GM19467 (cell line): ENCODE measurements around the gene MED13L.

Source experiments
- ATAC-seq: cut with Tn5 transposase; IDR thresholded peaks from one replicate; pipeline ENCODE4 v1.9.1; 2021; ENCODE audit warnings: mild to moderate bottlenecking, moderate library complexity; ENCODE audit not compliant: unreplicated experiment

Gene MED13L

DNA sequence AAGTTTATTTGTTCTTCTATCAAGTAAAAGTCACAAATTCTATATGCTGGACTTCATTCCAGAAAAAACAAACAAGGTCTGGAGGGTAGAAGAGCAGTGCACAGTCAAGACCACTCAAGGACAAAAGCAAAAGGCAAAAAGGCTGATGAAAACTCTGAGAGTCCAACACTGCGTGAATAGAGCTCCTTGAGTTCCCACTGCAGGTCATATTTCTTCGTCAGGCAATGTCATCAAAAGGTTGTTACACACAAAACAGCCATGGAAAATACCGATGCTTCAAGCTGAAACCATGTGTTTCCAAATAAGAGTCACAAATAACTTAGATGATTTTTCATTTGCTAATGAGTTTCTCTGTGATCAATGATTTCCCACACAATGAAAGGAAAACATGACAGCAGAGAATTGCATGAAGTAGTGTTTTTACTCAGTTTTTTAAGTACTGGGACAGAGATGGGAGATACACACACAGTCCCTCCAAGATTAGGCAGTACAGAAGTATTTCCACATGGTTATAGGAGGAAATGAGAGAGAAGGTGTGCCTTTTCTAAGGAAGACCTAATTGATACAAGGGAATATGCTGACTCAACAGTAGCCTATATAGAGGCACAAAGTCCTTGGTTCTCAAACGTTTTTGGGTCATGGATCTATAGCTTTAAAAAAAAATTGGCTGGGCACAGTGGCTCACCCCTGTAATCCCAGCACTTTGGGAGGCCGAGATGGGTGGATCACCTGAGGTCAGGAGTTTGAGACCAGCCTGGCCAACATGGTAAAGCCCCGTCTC is 177.7 kb downstream of the MED13L start:
- no peak for ATAC-seq

DNA sequence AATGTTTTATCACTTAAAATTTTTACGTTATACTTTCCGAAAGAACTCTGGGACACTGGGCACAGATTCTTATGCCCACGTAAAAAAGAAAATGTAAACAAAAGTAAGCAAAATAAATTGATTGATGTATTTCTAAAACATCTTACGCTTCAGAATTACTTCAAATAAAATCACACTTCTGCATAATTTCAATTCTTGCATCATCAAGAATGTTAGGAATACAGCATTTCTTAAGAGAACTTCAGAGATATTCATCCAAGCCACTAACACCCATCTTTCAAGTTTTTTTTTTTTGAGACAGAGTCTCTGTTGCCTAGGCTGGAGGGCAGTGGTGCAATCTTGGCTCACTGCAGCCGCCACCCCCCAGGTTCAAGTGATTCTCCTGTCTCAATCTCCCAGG is 180.6 kb downstream of the MED13L start:
- ATAC-seq = no peak

DNA sequence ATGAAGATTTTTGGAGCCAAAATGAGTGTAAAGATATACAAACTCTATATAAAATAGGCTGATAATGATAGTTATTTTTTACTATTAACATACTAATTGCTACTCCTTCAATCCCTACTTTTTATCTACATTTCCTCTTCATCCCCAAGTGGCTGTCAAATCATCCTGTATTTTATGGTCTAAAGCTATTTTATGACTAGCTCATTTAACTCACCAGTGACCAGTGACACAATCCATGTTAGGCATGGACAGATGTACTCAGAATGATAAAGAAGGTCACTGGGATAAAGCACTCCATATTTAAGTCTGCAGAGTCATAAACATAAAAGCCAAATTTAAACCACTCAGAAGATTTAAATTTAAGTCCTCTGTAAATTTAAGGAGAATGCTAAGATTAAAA is 183.0 kb downstream of the MED13L start:
- ATAC-seq = no peak

DNA sequence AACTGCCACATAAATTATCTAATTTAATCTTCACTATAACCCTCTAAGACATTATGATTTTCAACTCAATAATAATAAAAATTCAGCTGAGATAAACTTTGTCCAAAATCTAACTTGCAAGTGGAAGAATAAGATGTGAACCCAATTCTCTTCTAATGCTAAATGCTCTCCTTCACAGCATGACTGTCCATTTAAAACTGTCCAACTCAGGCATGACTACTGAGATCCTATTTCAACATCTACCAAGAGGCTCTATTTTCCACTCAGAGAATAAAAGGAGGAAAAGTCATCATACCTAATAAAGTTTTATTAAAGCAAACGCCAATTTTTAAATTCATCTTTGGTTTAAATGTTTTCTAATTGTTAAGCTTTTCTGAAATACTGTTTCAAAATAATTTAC is 183.6 kb downstream of the MED13L start:
- no peak for ATAC-seq

DNA sequence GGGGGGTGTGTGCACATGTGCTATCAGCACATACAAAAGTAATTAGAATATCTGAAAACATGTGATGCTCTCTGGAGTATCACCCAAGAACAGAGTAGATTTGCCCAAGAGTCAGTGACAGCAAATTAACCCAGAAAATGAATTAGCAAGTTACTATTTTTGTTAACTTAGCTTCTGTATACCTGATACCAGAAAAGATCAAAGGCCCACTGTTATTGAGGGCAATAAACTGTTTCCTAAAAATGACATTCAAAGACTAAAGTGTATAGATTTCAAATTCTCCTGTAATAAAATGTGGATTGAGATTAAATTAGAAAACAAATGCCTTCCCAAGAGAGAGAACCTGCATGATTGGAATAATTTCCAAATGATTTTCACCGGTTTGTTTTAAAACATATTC is 184.7 kb downstream of the MED13L start:
- ATAC-seq = no peak

DNA sequence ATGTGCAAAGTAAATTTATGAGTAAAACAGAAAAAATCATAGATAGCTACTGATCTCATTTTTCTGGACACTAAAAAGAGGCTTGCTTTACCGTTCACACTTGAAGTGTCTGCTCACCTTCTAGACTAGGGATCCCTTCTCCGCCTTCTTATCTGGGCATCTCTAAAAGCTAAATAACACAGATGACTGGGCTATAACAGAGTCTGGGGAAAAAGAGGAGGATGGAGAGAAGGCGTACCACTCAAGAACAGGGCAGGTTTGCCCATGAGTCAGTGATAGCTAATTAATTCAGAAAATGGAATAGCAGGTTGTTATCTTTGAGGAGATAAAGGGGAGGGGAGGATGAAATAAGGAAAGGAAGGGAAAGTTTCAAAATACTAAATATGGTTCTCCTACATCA is 185.3 kb downstream of the MED13L start:
- no peak for ATAC-seq

DNA sequence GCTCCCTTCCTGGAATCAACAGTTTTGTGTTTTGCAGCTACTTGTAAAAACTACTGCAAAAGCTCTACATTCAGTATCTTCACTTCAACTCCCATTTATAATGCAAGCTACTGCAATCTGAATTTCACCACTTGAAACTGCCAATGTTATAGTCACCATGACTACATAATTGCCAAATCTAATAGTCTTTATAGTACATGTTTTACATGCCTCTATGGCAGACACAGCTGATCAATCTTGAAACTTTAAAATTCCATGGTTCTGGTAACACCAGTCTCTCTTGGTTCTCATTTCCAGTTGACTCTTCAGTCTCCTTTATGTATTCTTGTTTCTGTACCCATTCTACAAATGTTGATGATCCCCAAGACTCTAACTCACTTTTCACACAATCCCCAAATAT is 185.9 kb downstream of the MED13L start:
- ATAC-seq = no peak

DNA sequence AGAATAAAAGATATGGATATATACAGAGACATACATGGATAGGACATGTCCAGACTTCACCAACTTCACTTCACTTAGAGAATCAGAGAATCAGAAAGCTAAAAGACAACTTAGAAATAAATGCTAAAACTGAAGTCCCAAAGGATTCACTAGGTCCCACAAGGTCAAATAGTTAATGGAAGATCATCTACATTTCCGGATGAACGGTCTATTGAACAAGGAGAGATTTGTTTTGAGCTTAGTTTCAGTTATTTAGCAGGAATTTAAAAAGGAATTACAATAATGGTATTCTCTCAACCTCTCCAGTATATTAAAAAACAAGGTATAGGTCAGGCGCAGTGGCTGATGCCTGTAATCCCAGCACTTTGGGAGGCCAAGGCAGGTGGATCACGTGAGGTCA is 187.0 kb downstream of the MED13L start:
- no peak for ATAC-seq

DNA sequence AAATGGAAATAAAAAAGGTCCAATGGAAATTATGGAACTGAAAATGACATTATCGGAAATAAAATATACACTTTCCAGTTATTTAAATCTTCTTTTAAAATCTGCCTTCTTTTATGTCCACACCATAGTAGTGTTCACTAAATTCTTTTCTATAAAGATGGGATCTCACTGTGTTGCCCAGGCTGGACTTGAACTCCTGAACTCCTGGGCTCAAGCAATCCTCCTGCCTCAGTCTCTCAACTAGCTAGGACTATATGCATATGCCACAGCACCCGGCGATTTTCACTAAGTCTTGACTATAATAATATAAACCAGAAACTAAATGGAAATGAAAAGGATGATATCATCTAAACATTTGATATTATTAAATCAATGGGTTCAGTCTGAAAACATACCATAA is 188.4 kb downstream of the MED13L start:
- ATAC-seq = no peak

DNA sequence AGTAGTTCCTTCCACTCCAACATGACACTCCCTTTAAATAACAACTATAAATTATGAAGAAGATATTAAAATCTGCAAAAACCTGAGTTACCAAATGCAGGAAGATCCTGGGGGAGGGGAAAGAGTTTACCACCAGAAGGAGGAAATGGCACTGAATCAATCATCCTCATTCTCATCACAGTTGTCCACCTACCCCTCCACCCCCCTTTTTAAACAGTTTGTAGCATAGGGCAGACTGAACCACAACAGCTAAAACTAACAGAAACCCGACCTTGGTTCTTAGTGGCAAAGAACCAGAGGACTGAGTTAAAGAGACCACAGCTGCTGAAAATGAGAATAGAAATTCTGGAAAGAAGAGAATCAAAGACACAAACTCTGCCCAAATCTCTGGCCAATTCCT is 189.5 kb downstream of the MED13L start:
- ATAC-seq = no peak

DNA sequence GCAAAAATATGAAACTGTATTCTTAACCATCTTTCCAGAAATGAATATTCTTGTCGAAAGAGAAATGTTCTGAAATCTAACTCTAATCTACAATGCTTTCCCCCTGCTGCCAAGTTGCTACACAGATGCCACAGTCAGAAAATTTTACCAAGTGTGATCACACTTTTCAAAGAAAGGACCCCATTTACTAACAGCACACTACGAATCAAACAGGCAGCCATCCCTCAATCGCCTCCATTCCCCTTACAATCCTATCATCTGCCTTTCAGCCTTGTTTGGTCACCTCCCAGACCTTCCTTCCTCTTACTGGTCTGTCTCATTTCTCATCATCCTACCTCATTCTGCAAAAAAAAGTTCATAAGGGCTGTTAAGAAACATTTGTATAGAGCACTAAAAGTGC is 190.1 kb downstream of the MED13L start:
- no peak for ATAC-seq

DNA sequence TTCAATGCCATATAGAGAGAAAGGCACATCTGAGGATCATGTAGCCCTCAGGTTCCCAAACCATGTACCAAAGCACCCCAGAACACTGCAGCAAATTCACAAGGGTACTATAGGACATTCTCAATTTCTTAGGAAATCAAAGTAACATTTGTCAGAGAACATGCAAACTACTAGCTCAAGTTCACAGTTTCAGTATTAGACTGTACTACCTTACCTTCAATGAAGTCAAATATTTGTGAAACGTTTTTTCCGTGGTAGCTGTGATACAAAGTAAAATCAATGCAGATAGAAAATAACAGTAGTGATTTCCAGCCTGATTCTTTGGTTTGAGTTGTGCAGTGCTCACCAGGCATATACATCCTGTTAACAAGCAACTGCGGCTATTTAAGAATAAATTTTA is 197.1 kb downstream of the MED13L start:
- ATAC-seq = no peak

DNA sequence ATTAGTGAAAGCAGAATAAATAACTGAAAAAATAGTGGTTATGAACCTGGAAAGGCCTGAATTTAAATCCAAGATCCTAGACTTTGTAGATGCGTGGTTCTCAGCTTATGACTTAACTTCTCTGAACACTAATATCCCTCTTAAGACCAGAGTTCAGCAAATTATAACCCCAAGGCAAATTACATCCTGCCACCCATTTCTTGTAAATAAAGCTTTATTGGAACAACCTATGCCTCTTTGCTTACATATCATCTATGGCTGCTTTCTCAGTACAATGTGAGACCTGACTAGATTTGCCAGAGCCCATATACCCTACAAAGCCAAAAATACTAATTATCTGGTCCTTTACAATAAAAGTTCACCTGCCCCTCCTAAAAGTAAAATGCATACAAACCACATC is 199.1 kb downstream of the MED13L start:
- no peak for ATAC-seq

DNA sequence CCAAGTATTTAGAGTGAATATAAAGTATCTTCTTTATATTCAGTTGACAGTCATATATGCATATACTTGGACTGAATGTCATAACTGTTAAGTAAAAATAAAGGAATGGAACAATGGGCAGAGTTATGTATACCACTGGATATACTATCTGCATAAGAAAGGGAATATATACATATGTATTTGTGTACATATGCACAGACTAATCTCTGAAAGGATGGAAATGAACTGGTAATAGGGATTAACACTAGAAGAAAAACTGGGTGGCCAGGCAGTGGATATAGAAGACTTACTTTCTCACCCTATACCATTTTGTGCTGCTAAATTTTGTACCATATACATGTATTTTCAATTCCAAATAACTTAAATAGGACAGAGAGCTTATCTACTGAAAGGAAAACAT is 200.1 kb downstream of the MED13L start:
- ATAC-seq = no peak

DNA sequence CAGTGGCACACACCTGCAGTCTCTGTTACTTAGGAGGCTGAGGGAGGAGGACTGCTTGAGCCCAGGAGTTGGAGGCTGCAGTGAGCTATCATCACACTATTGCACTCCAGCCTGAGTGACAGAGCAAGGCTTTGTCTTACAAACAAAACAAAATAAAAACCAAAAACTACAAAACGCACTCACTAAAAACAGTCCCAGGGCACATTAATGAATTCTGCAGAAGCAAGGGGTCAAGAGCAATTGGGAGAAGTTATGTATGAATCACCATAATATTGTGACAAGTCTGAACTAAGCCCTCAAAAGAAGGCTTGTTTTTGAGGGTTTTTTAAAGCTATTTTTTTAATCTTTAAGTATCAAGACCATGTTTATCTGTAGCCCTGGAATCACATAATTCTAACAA is 201.1 kb downstream of the MED13L start:
- ATAC-seq = no peak

DNA sequence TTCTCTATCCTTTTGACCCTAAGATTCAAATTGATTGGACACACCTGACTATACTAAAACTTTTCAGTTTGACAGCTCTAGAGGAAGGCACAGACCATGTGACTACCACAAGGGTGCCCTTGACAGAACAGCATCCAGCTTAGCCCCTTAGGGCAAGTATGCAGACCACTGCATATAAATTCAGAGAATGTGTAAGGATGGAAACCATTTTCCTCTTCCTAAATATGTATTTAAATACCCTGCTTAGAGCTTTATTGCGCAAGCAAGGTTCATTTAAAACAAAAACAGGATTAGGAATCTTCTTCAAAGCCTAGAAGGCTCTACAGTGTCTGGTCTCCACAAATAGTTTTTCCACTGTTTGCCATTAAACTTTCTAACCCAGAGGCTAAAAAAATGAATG is 202.8 kb downstream of the MED13L start:
- no peak for ATAC-seq

DNA sequence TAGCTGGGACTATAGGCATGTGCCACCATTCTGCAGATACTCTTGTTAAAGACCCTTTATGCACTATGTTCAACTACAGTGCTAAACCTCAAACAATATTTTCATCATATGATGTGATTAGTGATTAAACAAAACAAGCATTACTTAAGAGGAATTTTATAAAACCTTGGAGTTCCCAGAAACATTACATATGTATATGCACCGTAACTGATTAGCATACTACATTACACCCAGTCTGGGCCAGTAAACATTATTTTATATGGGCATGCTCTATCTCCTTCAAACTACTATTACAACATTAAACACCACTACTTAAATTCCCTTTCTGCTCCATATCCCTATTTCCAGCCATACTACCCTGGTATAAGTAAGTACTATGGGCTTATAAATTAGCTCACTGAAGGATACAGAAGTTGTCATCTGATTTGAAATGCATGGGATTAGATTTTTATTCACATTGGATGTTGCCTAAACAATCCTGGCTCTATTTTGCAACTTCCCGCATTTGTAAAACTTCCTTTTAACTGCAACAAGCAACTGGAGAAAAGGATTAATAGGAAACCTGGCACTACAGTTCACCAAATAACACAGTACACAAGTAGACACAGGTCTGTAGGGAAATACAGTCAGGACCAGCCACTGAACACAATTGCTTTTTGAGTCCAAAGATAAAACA is 205.8 kb downstream of the MED13L start:
- no peak for ATAC-seq

DNA sequence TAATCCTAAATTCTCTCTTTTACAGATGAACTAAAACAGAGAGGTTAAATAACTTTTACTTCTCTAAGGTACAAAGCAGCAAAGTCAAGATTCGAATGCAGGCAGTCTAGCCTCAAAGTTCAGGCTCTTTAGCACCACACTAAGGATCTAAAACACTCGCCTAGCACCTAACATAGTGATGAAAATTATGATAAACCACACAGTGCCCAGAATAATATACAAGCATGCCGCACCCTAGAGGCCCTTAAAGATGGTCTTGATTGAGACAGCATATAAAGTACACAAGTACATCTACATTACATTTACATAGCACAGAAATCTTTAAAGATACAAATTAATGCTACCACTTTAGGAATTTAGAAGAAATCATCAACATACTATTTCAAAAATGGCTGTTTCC is 207.0 kb downstream of the MED13L start:
- ATAC-seq = no peak

DNA sequence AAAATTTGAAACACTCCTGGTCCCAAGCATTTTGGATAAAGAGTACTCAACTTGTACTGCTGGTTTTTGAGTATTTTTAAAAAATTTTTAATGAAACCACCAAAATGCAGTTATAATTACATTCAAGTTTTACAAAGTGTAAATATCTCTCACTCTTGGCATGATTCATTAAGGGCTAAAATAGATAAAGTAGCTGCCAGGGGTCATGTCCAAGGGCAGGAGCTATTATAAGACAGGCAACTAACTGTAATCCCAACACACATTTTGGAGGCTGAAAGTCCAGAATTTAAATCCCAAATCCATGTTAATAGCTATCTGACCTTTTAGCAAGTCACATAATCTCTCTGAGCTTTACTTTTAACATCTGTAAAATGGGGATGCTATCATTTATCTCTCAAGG is 207.6 kb downstream of the MED13L start:
- ATAC-seq = no peak

DNA sequence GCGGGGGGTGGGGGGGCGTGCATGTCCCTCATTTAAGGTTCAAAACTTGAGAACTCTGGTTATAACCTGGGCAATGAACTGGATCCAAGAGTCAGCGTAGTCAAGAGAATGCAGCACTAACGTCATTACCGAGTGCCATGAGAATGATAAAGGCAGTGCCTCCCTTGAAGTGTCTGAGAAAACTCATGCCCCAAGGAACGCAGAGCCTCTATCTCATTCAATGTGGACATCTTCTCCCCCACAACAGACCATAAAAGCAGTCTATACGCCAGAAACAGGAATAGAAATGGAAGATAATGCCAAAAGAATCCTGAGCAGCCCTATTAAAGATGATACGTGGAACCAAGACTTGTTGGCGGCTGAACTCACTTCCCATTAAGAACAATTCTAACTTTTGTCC is 208.6 kb downstream of the MED13L start:
- ATAC-seq = no peak

DNA sequence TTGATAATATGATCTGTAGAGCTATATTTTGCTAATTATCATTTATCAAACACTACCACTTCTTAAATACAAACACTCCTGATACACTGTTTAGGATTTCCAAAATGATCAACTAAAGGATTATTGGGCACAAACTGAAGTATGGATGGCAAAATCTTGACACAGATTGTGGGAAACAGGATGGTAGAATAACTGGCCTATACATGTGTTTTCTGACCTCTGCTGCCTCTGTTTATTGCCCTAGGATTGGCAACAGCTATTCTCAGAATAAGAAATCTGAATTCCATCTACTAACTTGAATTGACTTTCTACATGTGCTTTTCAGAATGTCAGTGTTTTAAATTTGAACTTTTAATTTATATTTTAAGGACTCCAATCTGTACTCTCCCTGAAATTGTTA is 209.1 kb downstream of the MED13L start:
- no peak for ATAC-seq

DNA sequence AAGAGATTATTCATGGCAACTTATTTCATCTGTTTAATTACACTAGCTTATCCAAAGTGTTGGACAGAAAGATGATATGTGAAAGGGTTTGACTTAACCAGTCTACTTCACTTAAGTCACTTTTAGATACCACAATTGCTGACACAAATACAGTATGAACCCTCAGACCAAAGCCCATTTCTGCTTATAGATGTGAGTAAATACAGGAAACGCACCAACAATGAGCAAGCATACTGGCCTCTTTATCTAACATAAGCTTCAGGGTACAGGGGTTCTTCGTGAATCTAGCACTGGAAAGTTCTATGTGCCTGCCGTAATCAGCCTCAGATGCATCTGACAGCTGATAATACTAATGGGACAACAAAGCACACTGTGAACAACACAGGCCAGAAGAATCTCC is 209.6 kb downstream of the MED13L start:
- ATAC-seq = no peak
